ENCODE data around the gene HS3ST4.

HS3ST4 gene

GRCh38 chr16:26157319-26157718, 465.6 kb downstream of the HS3ST4 start:
- no peaks in the 10 kb centered on the region for H3K4me1 ChIP-seq (ENCODE audit: low read length)
- no peak overlapping the region for H3K4me2 ChIP-seq (ENCODE audit: low read length)
- H2AFZ ChIP-seq (ENCODE audit: low read depth, low read length): no peak overlapping the region
- no peaks in the 10 kb centered on the region for H3K9me3 ChIP-seq (ENCODE audit: insufficient read depth, low read length)
- no peak overlapping the region for H3K27ac ChIP-seq (ENCODE audit: low read length)
- no peak overlapping the region for H3K4me3 ChIP-seq (ENCODE audit: low read length)
- no peaks in the 10 kb centered on the region for H3K79me2 ChIP-seq (ENCODE audit: low read length)
- H3K9ac ChIP-seq (ENCODE audit: low read length): no peak overlapping the region
- no peak for TF ChIP-seq CTCF (IDR thresholded peaks at IDR 0.05; ENCODE audit: low read depth, low read length)
- no peak for TF ChIP-seq EZH2phosphoT487 (IDR thresholded peaks at IDR 0.05; ENCODE audit: low read depth)
- H3K27me3 ChIP-seq (ENCODE audit: low read depth, low read length): no peaks in the 10 kb centered on the region
- H4K20me1 ChIP-seq (ENCODE audit: insufficient read depth, low read length): no peaks in the 10 kb centered on the region
- no peaks in the 10 kb centered on the region for H3K36me3 ChIP-seq (replicated peaks; ENCODE audit: low read depth, low read length)

GRCh38 chr16:26158142-26158759, 466.5 kb downstream of the HS3ST4 start:
- Histone ChIP-seq H3K4me1 (ENCODE audit: low read length) (no peaks in the 10 kb centered on the region), H3K4me3 (ENCODE audit: low read length) (no peak overlapping the region), H2AFZ (ENCODE audit: low read depth, low read length) (no peak overlapping the region), H3K27ac (ENCODE audit: low read length) (no peak overlapping the region), H3K9ac (ENCODE audit: low read length) (no peak overlapping the region), H3K9me3 (ENCODE audit: insufficient read depth, low read length) (no peaks in the 10 kb centered on the region), H3K36me3 (replicated peaks; ENCODE audit: low read depth, low read length) (no peaks in the 10 kb centered on the region), H3K27me3 (ENCODE audit: low read depth, low read length) (no peaks in the 10 kb centered on the region), H3K4me2 (ENCODE audit: low read length) (no peak overlapping the region), H4K20me1 (ENCODE audit: insufficient read depth, low read length) (no peaks in the 10 kb centered on the region), H3K79me2 (ENCODE audit: low read length) (no peaks in the 10 kb centered on the region)
- TF ChIP-seq CTCF (IDR thresholded peaks at IDR 0.05; ENCODE audit: low read depth, low read length): no peak
- TF ChIP-seq EZH2phosphoT487 (IDR thresholded peaks at IDR 0.05; ENCODE audit: low read depth): no peak

GRCh38 chr16:26161461-26162180, 469.9 kb downstream of the HS3ST4 start:
- Histone ChIP-seq H3K9me3 (ENCODE audit: insufficient read depth, low read length) (no peaks in the 10 kb centered on the region), H3K9ac (ENCODE audit: low read length) (no peak overlapping the region), H3K79me2 (ENCODE audit: low read length) (no peaks in the 10 kb centered on the region), H3K4me1 (ENCODE audit: low read length) (no peaks in the 10 kb centered on the region), H3K4me3 (ENCODE audit: low read length) (no peak overlapping the region), H3K27me3 (ENCODE audit: low read depth, low read length) (no peaks in the 10 kb centered on the region), H2AFZ (ENCODE audit: low read depth, low read length) (no peak overlapping the region), H4K20me1 (ENCODE audit: insufficient read depth, low read length) (no peaks in the 10 kb centered on the region), H3K36me3 (replicated peaks; ENCODE audit: low read depth, low read length) (no peaks in the 10 kb centered on the region), H3K27ac (ENCODE audit: low read length) (no peak overlapping the region), H3K4me2 (ENCODE audit: low read length) (no peak overlapping the region)
- TF ChIP-seq EZH2phosphoT487 (IDR thresholded peaks at IDR 0.05; ENCODE audit: low read depth): no peak
- no peak for TF ChIP-seq CTCF (IDR thresholded peaks at IDR 0.05; ENCODE audit: low read depth, low read length)

- TF ChIP-seq CTCF (IDR thresholded peaks at IDR 0.05; ENCODE audit: low read depth, low read length) (no peak), EZH2phosphoT487 (IDR thresholded peaks at IDR 0.05; ENCODE audit: low read depth) (no peak)
- H3K4me2 ChIP-seq (ENCODE audit: low read length): no peak overlapping the region
- no peaks in the 10 kb centered on the region for H3K4me1 ChIP-seq (ENCODE audit: low read length)
- H2AFZ ChIP-seq (ENCODE audit: low read depth, low read length): no peak overlapping the region
- no peaks in the 10 kb centered on the region for H4K20me1 ChIP-seq (ENCODE audit: insufficient read depth, low read length)
- no peak overlapping the region for H3K4me3 ChIP-seq (ENCODE audit: low read length)
- H3K79me2 ChIP-seq (ENCODE audit: low read length): no peaks in the 10 kb centered on the region
- H3K9me3 ChIP-seq (ENCODE audit: insufficient read depth, low read length): no peaks in the 10 kb centered on the region
- no peaks in the 10 kb centered on the region for H3K27me3 ChIP-seq (ENCODE audit: low read depth, low read length)
- no peak overlapping the region for H3K27ac ChIP-seq (ENCODE audit: low read length)
- no peaks in the 10 kb centered on the region for H3K36me3 ChIP-seq (replicated peaks; ENCODE audit: low read depth, low read length)
- H3K9ac ChIP-seq (ENCODE audit: low read length): no peak overlapping the region
Observed at GRCh38 chr16:26169473-26169872, 477.7 kb downstream of the HS3ST4 start.
